Measurements from ENCODE around the gene ALKBH3. TPM values are rescaled to one million over a fixed set of nuclear protein-coding genes. Genes with fewer than 3 reads are reported as not detected.

Gene ALKBH3
- total RNA-seq, 1 donor from 2014 or later: 27.2 TPM

DNA sequence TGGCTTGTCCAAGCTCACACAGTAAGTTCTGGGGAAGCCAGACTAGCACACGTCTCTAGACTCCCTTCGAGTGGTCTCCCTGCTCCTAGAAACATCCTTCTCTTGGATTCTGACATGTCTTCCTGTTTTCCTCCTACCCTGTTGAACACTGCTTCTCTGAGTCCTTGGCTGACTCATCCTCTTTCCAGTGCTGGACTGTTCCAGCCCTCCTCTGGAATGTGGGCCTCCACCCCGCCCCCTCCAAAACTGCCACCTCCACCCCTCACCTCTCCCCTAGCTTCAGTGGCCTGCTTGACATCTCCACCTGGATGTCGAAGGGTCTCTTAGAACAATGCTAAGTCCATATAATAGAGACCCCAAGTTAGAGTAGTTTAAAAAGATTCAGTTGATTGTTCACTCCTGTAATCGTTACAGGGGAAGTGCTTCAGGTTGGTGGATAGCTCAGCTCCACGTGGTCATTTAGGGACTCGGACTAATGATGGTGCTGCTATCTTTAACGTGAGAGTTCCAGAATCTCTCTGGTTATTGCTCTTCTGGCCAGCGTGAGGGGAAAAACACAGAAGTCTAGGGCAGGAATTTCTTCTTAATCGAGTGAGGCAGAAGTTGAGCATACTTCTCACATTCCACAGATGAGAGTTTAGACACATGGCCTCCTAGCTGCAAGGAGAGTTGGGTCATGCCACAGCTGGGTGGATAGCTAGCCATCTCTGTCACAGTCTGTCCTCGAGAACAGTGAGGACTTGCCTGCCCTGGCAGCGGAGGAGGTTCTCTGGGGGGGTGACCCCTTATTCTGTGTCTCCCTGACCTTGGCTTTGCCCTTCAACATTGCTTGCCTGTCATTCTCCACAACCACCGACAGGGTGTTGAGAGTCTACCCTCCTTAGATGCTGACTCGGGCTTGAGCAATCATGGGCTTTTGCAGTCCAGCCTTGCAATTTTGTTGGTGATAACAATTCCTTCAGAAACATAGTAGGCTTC lies 57.1 kb downstream of the ALKBH3 start:
- intact Hi-C loops (cut with micrococcal nuclease): no loop called here

DNA sequence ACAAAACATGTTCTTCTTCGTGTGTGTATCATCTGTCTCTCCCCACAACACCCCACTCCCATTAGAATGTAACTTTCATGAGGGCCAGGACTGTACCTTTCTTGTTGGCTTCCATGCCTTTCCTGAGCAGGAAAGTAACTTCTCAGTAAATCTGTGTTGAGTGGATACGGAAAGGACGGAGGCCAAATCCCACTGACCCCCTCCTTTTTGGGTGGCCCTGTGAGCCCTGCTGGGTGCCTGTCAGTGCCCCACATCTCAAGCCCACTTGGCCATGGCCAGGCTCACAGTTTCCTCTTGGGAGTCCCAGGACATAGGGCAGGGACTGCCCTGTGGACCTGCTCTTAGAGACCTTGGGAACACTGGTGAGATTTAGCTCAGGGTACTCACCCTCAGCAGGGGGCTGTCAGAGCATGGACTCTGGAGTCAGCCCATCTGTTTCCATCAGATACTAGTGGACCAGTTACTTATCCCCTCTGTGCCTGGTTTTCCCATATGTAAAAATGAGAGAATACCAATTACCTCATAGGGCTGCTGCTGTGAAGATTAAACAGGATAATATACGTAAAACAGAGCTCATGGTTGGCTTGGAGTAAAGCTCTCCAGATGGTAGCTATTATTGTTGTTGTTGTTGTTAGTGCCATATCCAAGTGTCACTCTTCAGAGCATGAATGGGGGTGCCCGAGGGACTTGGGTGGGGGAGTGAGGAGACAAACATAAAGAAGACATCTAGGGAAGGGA lies 60.8 kb downstream of the ALKBH3 start:
- intact Hi-C loops (cut with micrococcal nuclease): loop anchor here (5.0 to 10.0 kb wide), 2 partner anchors 126 to 357 kb away; partner anchors contain the start of gene ACCS

DNA sequence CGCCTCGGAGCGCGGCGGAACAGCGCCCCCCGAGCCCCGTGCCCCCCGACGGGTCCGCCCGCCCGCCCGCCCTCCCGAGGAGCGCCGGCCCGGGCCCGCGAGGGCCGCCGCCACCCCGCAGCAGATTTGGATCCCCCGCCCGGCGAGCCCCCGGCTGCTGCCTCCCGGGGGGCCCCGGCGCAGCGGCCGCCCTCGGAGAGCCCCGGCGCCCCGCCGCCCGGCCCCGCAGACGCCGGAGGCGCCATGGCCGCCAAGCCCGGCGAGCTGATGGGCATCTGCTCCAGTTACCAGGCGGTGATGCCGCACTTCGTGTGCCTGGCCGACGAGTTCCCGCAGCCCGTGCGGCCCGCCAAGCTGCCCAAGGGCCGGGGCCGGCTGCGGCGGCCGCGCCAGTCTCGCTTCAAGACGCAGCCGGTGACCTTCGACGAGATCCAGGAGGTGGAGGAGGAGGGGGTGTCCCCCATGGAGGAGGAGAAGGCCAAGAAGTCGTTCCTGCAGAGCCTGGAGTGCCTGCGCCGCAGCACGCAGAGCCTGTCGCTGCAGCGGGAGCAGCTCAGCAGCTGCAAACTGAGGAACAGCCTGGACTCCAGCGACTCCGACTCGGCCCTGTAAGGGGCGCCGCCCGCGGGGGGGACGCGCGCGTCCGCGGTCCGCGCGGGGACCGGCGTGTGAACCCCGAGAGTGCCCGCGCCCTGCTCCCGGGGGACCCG lies 62.2 kb downstream of the ALKBH3 start:
- intact Hi-C loops (cut with micrococcal nuclease): loop anchor here (5.0 to 10.0 kb wide), 2 partner anchors 124 to 358 kb away; partner anchors contain the start of gene ACCS

DNA sequence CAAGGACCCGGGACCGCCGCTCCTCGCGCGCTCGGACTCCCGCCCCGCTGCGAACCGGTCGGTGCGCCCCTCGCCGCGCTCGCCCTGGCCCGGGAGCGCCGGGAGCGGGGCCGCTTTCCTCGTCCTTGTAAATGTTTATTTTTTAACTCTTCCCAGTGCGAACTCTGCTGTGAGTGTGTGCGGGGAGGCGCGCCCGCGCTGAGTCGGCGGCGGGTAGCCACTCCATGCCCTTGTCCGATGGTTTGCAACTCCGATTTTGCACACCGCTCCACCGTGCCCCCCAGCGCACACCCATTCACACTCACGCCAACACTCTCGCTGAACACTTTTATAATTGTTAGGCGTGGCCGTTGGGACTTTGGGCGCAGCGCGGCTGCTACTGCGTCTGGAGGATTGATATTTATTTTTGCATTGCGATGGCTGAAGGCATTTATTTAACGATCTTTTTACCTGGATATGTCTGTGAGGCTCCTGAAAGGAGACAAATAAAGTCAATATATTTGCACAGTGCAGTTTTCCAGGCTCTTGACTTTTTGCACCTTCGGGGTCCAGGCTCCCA lies 62.8 kb downstream of the ALKBH3 start:
- intact Hi-C loops (cut with micrococcal nuclease): loop anchor here (5.0 to 10.0 kb wide), 2 partner anchors 124 to 359 kb away; partner anchors contain the start of gene ACCS

DNA sequence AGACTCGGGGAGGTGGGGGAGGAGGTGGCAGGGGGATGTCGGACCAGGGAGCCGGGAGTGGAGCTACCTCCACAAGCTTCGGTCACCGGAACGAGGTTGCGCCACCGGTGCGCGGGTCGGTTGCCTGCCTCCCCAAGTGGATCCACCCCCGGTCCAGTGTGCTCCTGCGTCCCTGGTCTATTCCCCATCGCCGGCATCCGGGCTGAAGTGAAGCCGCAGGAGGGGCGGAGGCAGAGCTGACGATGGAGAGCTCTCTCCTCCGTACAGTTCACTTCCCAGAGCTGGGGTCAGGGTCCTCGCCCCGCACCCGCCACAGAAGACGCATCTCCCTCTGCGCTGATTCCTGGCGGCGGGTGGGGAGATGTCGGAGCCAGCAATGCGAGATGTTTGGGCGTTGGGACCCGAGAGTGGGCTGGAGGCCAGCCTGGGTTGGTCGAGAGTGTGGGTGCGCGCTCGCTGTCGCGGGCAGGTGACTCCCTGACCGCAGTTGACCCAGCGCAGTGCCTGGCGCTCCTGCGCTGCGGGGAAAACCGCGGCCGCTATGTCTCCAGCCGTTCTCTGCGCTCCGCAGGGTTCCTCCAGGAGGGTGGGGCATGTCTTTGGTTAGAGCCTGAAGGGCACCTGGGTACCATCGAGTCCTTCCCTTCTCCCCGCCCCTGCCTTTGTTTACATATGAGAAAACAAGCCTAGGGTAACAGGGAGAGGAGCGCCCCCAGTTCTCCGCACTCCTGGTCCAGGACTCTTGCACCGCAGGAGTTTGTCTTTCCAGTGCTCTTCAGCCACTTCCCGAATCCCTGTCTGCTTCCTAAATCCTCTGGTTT lies 63.5 kb downstream of the ALKBH3 start:
- intact Hi-C loops (cut with micrococcal nuclease): loop anchor here (1.0 to 10.0 kb wide), 3 partner anchors 54 to 359 kb away; partner anchors contain the start of gene ACCS

DNA sequence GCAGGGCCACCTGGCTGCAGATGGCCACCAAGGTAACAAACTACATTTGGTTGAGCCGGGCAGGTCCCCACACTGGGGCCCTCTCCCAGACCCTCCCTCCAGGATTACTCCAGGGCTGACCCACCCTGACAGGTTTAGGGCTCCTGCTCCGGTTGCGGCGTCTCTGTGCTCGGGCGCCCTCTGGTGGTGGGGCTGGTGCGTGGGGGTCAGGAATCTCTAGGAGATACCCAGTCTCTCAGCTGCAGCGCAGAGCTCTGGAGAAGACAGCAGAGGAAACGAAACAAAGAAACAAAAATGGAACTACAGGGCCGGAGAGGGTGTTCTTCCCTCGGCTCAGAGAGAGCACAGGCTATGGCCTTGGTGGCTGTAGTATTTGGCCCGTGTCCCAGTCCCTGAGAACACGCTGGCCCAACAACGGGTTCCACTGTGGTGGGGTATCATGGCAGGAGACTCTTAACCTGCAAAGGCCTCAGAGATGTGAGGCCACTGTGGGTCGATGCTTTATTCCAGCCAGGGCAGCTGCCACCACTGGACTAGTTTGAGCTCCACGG lies 64.2 kb downstream of the ALKBH3 start:
- intact Hi-C loops (cut with micrococcal nuclease): loop anchor here (1.0 to 10.0 kb wide), 3 partner anchors 55 to 360 kb away; partner anchors contain the start of gene ACCS

DNA sequence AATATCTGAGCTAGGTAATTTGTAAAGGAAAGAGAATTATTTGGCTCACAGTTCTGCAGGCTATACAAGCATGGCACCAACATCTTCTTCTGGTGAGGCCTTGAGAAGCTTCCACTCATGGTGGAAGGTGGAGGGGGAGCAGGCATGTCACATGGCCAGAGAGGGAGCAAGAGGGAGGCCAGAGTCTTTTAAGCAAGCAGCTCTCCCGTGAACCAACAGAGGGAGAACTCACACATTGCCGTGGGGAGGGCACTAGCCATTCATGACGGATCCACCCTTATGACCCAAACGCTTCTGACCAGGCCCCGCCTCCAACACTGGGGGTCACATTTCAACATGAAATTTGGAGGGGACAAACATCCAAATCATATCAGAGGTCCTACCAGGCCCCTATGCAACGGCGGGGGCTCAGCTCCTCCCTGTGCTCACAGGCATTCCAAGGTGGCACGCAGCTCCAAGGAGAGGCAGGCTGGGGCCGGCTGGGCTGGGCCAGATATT lies 66.4 kb downstream of the ALKBH3 start:
- intact Hi-C loops (cut with micrococcal nuclease): loop anchor here (10.0 kb wide), 1 partner anchor 362 kb away; no protein-coding TSS in a partner anchor

DNA sequence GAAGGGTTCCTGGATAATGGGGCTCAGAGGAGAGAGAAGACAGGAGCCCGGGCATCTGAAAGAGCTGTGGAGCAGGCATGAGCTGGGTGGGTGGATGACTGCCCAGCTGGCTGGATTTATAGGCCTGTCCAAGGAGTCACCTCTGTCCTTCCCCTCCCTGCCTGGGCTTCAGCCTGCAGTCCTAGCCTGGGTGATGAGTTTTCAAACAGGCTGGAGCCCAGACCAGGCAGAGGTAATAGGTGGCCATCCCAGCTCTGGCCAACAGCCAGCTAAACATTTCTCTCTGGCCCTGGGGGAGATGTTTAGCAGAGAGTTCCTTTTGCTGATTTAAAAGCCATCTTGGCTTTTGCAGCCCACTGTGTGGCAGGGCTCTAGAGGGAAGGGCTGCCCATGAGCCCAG lies 67.2 kb downstream of the ALKBH3 start:
- intact Hi-C loops (cut with micrococcal nuclease): loop anchor here (10.0 kb wide), 1 partner anchor 363 kb away; no protein-coding TSS in a partner anchor

DNA sequence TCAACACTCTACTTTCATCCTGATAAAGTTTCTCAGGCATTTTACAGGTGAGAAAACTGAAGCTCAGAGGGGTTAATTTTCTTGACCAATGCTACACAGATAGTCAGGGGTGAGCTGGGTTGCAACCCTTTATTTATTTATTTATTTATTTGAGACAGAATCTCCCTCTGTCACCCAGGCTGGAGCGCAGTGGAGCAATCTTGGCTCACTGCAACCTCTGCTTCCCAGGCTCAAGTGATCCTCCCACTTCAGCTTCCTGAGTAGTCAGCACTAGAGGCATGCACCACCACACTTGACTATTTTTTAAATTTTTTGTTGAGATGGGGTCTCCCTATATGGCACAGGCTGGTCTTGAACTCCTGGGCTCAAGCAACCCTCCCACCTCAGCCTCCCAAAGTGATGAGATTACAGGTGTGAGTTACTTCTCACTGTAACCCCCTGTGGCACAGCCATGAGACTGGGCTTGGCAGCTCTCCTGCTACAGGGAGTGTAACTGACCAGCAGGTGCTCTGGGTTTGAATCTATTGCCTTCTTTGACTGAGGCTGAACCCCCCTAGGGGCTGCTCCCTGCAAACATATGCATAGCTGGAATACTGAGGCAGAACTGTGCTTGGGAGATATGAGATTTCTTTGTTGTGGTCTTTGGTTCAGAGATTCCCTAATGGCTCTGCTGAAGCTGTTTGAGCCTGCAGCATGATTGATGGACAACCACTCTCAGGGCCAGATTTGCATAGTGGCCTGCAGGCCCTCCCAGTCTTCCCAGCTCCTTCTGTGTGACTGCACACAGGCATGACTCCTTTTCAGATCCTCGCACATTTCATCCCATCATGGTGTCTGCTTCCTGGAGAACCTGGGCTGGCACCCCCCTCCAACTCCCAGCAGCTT lies 68.0 kb downstream of the ALKBH3 start:
- intact Hi-C loops (cut with micrococcal nuclease): loop anchor here (10.0 kb wide), 1 partner anchor 364 kb away; no protein-coding TSS in a partner anchor

DNA sequence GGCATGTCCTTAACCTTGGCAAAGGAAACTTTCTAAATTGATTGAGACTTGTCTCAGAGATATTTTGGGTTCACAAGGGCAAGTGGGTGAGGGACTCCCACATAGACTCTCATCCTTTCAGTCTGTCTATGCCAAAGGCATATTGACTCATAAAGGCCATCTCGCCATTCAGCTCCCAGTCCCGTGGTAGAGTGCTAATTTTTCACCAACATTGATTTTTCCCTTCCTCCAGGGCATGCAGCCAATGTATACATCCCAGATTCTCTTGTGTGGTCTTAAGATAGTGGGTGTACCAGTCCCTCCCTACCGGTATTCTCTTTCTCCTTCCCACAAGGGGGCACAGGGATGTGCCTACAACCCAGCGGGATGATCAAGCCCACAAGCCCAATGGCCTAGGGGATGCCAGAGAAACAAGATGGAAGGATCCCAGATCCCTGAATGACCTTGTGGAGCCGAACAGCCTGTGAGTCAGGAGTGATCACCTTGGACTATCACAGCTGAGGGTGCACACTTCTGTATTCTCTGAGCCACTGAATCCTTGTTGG lies 69.8 kb downstream of the ALKBH3 start:
- intact Hi-C loops (cut with micrococcal nuclease): no loop called here

DNA sequence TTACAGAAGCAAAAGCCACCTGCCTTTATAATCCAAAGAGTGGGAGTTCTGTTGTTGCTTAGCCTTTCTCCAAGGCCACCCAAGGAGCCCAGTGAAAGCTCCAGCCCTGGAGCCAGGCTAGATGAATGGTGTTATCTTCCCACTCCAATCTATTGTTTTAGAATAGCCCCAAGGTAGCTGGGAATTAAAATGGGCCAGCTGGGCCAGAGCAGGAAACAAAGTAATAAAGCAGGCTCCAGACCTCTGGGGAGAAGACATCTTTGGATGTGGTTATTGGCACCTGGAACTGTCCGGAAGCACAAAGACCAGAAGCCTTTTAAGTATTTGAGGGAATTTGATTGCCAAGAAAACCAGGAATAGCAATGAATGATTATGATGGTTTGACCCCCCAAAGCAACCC lies 70.6 kb downstream of the ALKBH3 start:
- intact Hi-C loops (cut with micrococcal nuclease): no loop called here

DNA sequence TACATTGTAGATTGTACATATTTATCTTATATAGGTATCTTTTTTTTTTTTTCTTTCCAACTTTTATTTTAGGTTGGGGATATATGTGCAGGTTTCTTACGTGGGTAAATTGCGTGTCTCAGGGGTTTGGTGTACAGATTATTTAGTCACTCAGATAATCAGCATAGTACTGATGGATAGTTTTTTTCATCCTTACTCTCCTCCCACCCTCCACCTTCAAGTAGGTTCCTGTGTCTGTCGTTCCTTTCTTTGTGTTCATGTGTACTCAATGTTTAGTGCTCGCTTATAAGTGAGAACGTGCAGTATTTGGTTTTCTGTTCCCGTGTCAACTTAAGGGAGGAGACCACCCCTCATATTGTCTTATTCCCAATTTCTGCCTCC lies 71.4 kb downstream of the ALKBH3 start:
- intact Hi-C loops (cut with micrococcal nuclease): no loop called here

DNA sequence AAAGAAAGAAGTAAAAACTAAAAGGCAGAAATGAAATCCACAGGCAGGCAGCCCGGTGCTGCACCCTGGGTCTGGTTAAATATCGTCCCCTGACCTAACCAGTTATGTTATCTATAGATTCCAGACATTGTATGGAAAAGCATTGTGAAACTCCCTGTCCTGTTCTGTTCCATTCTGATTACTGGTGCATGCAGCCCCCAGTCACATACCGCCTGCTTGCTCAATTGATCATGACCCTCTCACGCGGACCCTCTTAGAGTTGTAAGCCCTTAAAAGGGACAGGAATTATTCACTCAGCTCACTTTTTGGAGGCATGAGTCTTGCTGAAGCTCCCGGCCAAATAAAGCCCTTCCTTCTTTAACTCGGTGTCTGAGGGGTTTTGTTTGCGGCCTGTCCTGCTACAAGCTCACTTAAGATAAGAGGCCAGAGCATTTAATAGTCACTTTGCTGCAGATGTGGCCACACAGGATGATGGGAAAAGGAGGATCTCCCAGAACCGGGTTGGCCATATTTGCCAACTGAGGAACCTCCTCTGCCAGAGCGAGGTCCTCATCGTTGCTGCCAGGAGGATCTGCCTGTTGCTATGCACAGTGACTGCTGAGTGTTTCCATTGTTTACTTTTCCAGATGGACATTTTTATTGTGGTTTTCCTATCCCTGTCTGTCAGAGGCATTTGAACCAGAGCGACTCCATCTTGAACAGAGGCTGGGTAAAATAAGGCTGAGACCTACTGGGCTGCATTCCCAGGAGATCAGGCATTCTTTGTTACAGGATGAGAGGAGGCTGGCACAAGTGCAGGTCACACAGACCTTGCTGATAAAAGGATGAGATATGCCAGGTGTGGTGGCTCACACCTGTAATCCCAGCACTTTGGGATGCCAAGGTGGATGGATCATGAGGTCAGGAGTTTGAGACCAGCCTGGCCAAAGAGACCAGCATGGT lies 72.0 kb downstream of the ALKBH3 start:
- intact Hi-C loops (cut with micrococcal nuclease): no loop called here

DNA sequence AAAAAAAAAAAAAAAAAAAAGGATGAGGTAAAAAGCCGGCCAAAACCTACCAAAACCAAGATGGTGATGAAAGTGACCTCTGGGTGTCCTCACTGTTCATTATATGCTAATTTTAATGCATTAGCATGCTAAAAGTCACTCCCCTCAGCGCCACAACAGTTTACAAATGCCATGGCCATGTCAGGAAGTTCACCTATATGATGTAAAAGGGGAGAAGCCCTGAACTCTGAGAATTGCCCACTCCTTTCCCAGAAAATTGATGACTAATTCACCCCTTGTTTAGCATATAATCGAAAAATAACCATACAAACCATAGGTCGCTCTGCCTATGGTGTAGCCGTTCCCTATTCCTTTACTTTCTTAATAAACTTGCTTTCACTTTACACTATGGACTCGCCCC lies 72.9 kb downstream of the ALKBH3 start:
- intact Hi-C loops (cut with micrococcal nuclease): no loop called here

DNA sequence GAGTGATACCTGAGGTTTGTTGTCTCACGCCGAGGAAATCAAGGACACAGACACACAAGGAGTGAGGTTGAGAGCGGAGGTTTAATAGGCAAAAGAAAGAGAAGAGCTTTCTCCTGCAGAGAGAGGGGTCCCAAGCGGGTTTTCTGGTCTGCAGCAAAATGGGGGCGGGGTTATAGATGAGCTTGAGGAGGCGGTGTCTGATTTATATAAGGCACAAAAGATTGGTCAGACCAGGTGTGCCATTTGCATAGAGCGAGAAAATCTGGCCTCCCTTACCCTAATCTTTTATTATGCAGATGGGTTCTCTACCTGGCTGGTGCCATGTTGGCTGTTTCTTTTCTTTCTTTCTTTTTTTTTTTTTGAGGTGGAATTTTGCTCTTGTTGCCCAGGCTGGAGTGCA lies 73.6 kb downstream of the ALKBH3 start:
- intact Hi-C loops (cut with micrococcal nuclease): no loop called here

DNA sequence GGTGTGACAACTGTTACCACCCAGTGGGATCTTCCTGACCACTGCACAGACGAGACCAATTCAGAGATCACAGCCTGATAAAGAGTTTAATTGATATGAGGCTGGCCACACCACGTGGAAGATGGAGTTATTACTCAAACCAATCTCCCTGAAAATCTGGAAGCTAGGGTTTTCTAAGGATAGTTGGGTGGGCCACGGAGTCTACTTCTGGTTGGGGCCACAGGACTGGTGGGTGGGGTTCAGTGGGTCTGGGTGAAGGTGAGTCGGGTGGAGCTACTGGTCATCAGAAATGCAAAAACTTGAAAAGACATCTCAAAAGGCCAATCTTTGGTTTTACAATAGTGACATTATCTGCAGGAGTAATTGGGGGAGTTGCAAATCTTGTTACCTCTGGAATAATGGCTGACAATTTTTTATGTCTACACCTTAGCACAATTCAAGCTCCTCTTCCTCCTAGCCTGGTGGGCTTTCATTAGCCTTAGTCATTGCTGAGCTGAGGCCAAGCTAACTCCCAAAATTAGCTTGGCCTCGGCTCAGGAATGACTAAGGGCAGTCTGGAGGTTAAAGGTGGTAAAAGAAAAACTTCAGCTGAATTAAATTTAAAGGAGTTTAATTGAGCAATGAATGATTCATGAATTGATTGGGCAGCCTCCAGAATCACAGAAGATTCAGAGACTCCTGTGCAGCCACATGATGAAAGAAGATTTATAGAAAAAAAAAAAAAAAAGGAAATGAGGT lies 74.9 kb downstream of the ALKBH3 start:
- intact Hi-C loops (cut with micrococcal nuclease): no loop called here
